OCI-LY3 (cell line): Measurements from ENCODE around the gene CTF1.

Experiments
- H2AFZ ChIP-seq: fragments of 200-600, 300-600 bp; shearing (Covaris generic); 2 replicates; pipeline ENCODE4 v1.6.0; 2014; ENCODE audit warnings: antibody characterized with exemption, low read depth, low read length
- H3K27ac ChIP-seq: fragments of 200-600, 300-600 bp; sonication (generic); 2 replicates; pipeline ENCODE4 v1.5.1; 2014; ENCODE audit warnings: mild to moderate bottlenecking, low read length, moderate library complexity, mixed read lengths
- H3K27me3 ChIP-seq: fragments of 200-600, 300-600 bp; sonication (generic); 2 replicates; pipeline ENCODE4 v1.6.1; 2014; ENCODE audit warnings: low read depth, low read length, mixed read lengths
- H3K36me3 ChIP-seq: fragments of 200-600, 300-600 bp; sonication (generic); replicated peaks from 2 replicates; pipeline ENCODE3; 2014; ENCODE audit warnings: low read depth, low read length, mixed read lengths
- H3K4me1 ChIP-seq: fragments of 300-600, 200-600 bp; sonication (generic); 2 replicates; pipeline ENCODE4 v1.6.1; 2014; ENCODE audit warnings: low read length, mixed read lengths
- H3K4me2 ChIP-seq: fragments of 200-600, 300-600 bp; sonication (generic); 2 replicates; pipeline ENCODE4 v1.6.1; 2014; ENCODE audit warnings: low read length, mixed read lengths
- H3K4me3 ChIP-seq: fragments of 300-600, 200-600 bp; sonication (generic); 2 replicates; pipeline ENCODE4 v1.5.1; 2014; ENCODE audit warnings: antibody characterized with exemption, mild to moderate bottlenecking, low read length, moderate library complexity
- H3K79me2 ChIP-seq: fragments of 300-600, 200-600 bp; shearing (Covaris generic); 2 replicates; pipeline ENCODE4 v1.6.1; 2014; ENCODE audit warnings: mild to moderate bottlenecking, low read length, mixed read lengths
- H3K9ac ChIP-seq: fragments of 300-600, 200-600 bp; shearing (Covaris generic); 2 replicates; pipeline ENCODE4 v1.6.0; 2014; ENCODE audit warnings: mild to moderate bottlenecking, low read length, moderate library complexity
- H3K9me3 ChIP-seq: fragments of 200-600, 300-600 bp; shearing (Covaris generic); 2 replicates; pipeline ENCODE4 v1.6.1; 2014; ENCODE audit warnings: low read length, mixed read lengths; ENCODE audit not compliant: insufficient read depth
- H4K20me1 ChIP-seq: fragments of 200-600, 300-600 bp; sonication (generic); 2 replicates; pipeline ENCODE4 v1.6.1; 2016; ENCODE audit warnings: low read length, mixed read lengths; ENCODE audit not compliant: insufficient read depth
- CTCF ChIP-seq: fragments of 200-600, 300-600 bp; sonication (generic); IDR thresholded peaks from 2 replicates; pipeline ENCODE4 v1.5.1; 2014; ENCODE audit warnings: antibody characterized with exemption, low read length, low read depth
- EZH2phosphoT487 ChIP-seq: fragments of 200-600 bp; shearing (Covaris generic); IDR thresholded peaks from 2 replicates; pipeline ENCODE4 v1.6.1; 2018; ENCODE audit warnings: antibody characterized with exemption, mixed run types, low read depth

The CTF1 gene

GRCh38 chr16:30926937-30927788, 30.7 kb downstream of the CTF1 start:
- Histone ChIP-seq H3K9me3 (no peaks in the 10 kb centered on the region), H3K36me3 (peaks cover 3% of the 10 kb centered on the region), H3K79me2 (no peaks in the 10 kb centered on the region), H3K4me1 (peaks cover 4% of the 10 kb centered on the region), H3K9ac (no peak overlapping the region), H3K27me3 (no peaks in the 10 kb centered on the region), H4K20me1 (no peaks in the 10 kb centered on the region), H3K27ac (no peak overlapping the region), H3K4me3 (no peak overlapping the region), H3K4me2 (no peak overlapping the region), H2AFZ (no peak overlapping the region)
- TF ChIP-seq EZH2phosphoT487 (no peak), CTCF (no peak)

- Histone ChIP-seq H3K4me2 (no peak overlapping the region), H3K36me3 (peaks cover 3% of the 10 kb centered on the region), H3K27me3 (no peaks in the 10 kb centered on the region)
Measured at GRCh38 chr16:30927789-30928378, 31.5 kb downstream of the CTF1 start.

GRCh38 chr16:30928390-30928789, 32.0 kb downstream of the CTF1 start:
- no peaks in the 10 kb centered on the region for H3K9me3 ChIP-seq
- H3K27ac ChIP-seq, result no peak overlapping the region
- no peak overlapping the region for H3K4me3 ChIP-seq
- no peaks in the 10 kb centered on the region for H3K79me2 ChIP-seq
- no peak overlapping the region for H2AFZ ChIP-seq
- H4K20me1 ChIP-seq, result no peaks in the 10 kb centered on the region
- no peak for TF ChIP-seq EZH2phosphoT487
- TF ChIP-seq CTCF, result no peak
- H3K9ac ChIP-seq, result no peak overlapping the region
- peaks cover 4% of the 10 kb centered on the region for H3K4me1 ChIP-seq
- H3K4me2 ChIP-seq, result no peak overlapping the region
- H3K27me3 ChIP-seq, result no peaks in the 10 kb centered on the region
- peaks cover 3% of the 10 kb centered on the region for H3K36me3 ChIP-seq

More at GRCh38 chr16:30927789-30928378, 31.5 kb downstream of the CTF1 start:
- H3K79me2 ChIP-seq, result no peaks in the 10 kb centered on the region
- H2AFZ ChIP-seq, result no peak overlapping the region
- H3K4me1 ChIP-seq, result peaks cover 4% of the 10 kb centered on the region
- no peak overlapping the region for H3K9ac ChIP-seq
- TF ChIP-seq CTCF (no peak), EZH2phosphoT487 (no peak)
- H3K27ac ChIP-seq, result no peak overlapping the region
- H4K20me1 ChIP-seq, result no peaks in the 10 kb centered on the region
- no peak overlapping the region for H3K4me3 ChIP-seq
- no peaks in the 10 kb centered on the region for H3K9me3 ChIP-seq

GRCh38 chr16:30929167-30929566, 32.8 kb downstream of the CTF1 start:
- Histone ChIP-seq H2AFZ (no peak overlapping the region), H3K4me3 (no peak overlapping the region), H3K36me3 (peaks cover 3% of the 10 kb centered on the region), H3K4me1 (peaks cover 4% of the 10 kb centered on the region), H3K27ac (no peak overlapping the region), H3K9ac (no peak overlapping the region), H3K4me2 (no peak overlapping the region), H3K9me3 (no peaks in the 10 kb centered on the region), H3K27me3 (no peaks in the 10 kb centered on the region), H4K20me1 (no peaks in the 10 kb centered on the region), H3K79me2 (no peaks in the 10 kb centered on the region)
- TF ChIP-seq CTCF (no peak), EZH2phosphoT487 (no peak)
